ENCODE measurements around the gene IGF2BP1.
A peak's percentile ranks its signal among the peaks of the same experiment; 100 is the strongest.

Gene IGF2BP1

DNA sequence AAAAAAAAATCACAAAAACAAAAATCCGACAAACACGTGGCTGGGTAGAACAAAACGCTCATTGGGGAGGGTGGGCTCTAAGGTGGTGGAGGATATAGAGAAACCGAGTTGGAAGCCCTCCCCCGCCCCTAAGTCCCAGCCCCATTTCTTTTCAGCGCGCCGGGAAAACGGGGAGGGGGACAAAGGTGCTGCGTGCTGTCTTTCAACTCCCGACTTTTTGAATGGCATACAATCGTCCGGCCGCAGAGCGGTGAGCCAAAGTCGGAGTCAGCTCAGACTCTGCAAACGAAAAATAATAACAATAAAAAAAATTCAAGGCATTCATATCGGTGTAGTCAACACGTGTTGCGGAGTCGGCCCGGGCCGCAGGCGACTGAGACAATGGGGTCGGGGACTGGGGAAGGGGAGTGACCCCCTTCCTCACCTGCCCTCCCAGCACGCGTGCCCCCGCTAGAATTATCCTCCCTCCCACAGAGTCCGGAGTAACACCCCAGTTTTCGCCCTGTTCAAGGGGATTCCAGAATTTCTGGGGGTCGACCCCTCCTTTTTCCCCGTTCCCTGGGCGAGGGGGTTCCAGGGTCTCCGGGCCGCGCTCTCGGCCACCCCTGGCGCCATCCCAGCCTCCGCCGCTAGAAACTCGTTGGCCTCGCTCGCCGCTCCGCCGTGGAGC is 1.7 kb upstream of the IGF2BP1 start:
- Histone ChIP-seq H3K27me3 (ENCODE audit: control insufficient read depth in 2 of 2, insufficient read depth in 2 of 2, low read length in 2 of 2) (peaks cover 75 to 83% of the 10 kb centered on the region in 2 donors), H3K9ac (ENCODE audit: low read depth in 1 of 2, low read length in 2 of 2) (no peak overlapping the region), H3K4me1 (ENCODE audit: control insufficient read depth in 2 of 2, insufficient read depth in 2 of 2, low read length in 2 of 2) (peaks cover 9 to 14% of the 10 kb centered on the region in 2 donors), H3K4me3 (ENCODE audit: low read length in 2 of 2) (no peak overlapping the region), H3K9me3 (ENCODE audit: control insufficient read depth in 2 of 2, low read length in 2 of 2) (no peaks in the 10 kb centered on the region), H3K36me3 (ENCODE audit: control insufficient read depth in 2 of 2, insufficient read depth in 2 of 2, low read length in 2 of 2) (no peaks in the 10 kb centered on the region), H3K27ac (ENCODE audit: low read depth in 2 of 2, low read length in 2 of 2) (no peak overlapping the region)

DNA sequence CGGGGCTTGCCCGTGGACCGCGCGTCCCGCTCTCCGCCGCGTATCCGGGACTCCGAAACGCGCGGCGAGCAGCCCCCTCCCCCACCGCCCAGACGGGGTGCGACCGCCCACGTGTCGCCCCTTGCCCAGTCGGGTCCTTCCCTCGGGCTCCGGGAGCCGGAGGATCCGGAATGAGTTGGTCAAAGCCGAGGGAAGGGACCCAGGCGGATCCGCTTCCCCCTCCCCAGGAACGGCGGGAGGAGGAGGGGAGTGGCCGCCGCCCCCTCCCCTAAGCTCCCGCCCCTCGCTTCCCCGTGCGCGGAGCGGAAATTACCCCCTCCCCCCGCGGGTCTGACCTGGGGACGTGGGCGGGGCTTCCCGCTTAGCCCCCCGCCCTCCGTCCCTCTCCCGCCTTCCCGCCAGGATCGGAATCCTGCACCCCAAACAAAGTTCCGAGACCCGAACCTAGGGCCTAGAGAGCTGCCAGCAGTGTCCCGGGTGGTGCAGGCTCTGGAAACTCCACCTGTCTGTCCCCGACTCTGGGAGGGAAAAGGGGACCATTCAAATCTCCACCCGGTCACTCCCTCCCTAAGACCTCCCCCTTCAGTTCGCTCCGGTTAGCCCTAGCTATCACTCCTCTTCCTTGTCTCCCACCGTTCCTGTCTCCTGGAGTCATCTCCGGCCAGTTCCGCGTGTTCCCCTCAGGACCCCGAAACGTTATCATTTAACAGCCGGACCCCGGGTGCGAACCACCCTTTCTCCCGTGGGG is 1.0 kb upstream of the IGF2BP1 start:
- H3K4me3 ChIP-seq (ENCODE audit: low read length in 2 of 2) = no peak overlapping the region
- H3K27me3 ChIP-seq (ENCODE audit: control insufficient read depth in 2 of 2, insufficient read depth in 2 of 2, low read length in 2 of 2) = peaks cover 76 to 84% of the 10 kb centered on the region in 2 donors
- no peak overlapping the region for H3K9ac ChIP-seq (ENCODE audit: low read depth in 1 of 2, low read length in 2 of 2)
- H3K27ac ChIP-seq (ENCODE audit: low read depth in 2 of 2, low read length in 2 of 2) = no peak overlapping the region
- H3K4me1 ChIP-seq (ENCODE audit: control insufficient read depth in 2 of 2, insufficient read depth in 2 of 2, low read length in 2 of 2) = peaks cover 9 to 14% of the 10 kb centered on the region in 2 donors
- H3K36me3 ChIP-seq (ENCODE audit: control insufficient read depth in 2 of 2, insufficient read depth in 2 of 2, low read length in 2 of 2) = no peaks in the 10 kb centered on the region
- no peaks in the 10 kb centered on the region for H3K9me3 ChIP-seq (ENCODE audit: control insufficient read depth in 2 of 2, low read length in 2 of 2)

DNA sequence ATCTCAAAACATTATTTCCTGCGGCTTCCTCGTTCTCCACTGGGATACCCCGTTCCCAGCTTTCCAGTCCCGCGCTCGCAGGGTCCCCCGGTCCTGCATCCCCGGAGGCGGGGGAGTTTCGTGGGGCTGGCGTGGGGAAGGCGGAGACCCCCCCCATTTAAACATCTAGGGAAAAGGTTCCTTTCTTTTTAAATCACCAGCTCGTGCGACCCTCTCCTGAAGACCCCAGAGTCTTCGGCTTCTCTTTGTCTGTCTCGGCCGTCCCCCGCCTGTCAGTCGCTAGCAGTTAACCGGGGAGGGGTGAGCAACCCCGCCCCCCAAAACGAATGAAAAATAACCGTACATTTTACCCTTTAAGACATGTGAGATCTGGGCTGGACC is 473 bp upstream of the IGF2BP1 start:
- Histone ChIP-seq H3K4me3 (ENCODE audit: low read length in 2 of 2) (no peak overlapping the region), H3K4me1 (ENCODE audit: control insufficient read depth in 2 of 2, insufficient read depth in 2 of 2, low read length in 2 of 2) (peaks cover 9 to 14% of the 10 kb centered on the region in 2 donors), H3K27me3 (ENCODE audit: control insufficient read depth in 2 of 2, insufficient read depth in 2 of 2, low read length in 2 of 2) (peaks cover 78 to 86% of the 10 kb centered on the region in 2 donors), H3K9ac (ENCODE audit: low read depth in 1 of 2, low read length in 2 of 2) (no peak overlapping the region), H3K36me3 (ENCODE audit: control insufficient read depth in 2 of 2, insufficient read depth in 2 of 2, low read length in 2 of 2) (no peaks in the 10 kb centered on the region), H3K9me3 (ENCODE audit: control insufficient read depth in 2 of 2, low read length in 2 of 2) (no peaks in the 10 kb centered on the region), H3K27ac (ENCODE audit: low read depth in 2 of 2, low read length in 2 of 2) (no peak overlapping the region)

DNA sequence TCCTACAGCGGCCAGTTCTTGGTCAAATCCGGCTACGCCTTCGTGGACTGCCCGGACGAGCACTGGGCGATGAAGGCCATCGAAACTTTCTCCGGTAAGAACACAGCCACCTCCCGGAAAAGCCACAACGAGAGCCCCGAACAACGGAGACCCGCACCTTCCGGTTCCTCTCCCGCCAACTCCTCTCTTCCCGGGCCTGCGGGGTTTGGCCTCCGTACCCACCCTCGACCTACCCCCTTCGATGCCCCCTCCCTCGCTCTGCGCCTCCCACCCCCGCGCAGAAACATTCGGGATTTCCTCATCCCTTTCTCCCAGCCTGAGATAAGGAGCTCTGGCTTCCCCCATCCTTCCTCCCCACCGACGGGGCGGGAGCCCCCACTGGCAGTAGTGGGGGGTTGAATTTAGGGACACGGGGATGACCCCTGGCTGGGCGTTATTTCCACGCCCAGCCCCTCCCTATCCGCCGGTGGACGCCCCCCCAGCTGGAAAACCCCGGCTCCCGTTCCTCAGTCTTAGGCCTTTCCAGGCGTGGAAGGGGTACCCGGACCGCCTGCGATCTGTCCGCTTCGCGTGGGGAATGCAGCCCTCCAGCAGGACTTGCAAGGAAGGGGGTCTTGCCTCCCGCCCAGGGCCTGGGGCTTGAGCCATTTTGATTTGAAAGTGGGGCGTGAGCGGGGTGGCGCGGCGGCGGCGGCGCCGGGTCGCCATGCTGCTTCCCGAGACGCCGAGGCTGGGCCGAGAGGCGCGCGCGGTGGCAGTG is 822 bp downstream of the IGF2BP1 start:
- Histone ChIP-seq H3K36me3 (ENCODE audit: control insufficient read depth in 2 of 2, insufficient read depth in 2 of 2, low read length in 2 of 2) (no peaks in the 10 kb centered on the region), H3K27me3 (ENCODE audit: control insufficient read depth in 2 of 2, insufficient read depth in 2 of 2, low read length in 2 of 2) (peaks cover 76 to 86% of the 10 kb centered on the region in 2 donors), H3K27ac (ENCODE audit: low read depth in 2 of 2, low read length in 2 of 2) (no peak overlapping the region), H3K4me3 (ENCODE audit: low read length in 2 of 2) (peak overlapping the region; percentile 9 to 48), H3K9ac (ENCODE audit: low read depth in 1 of 2, low read length in 2 of 2) (no peak overlapping the region), H3K9me3 (ENCODE audit: control insufficient read depth in 2 of 2, low read length in 2 of 2) (no peaks in the 10 kb centered on the region), H3K4me1 (ENCODE audit: control insufficient read depth in 2 of 2, insufficient read depth in 2 of 2, low read length in 2 of 2) (peaks cover 9 to 14% of the 10 kb centered on the region in 2 donors)

DNA sequence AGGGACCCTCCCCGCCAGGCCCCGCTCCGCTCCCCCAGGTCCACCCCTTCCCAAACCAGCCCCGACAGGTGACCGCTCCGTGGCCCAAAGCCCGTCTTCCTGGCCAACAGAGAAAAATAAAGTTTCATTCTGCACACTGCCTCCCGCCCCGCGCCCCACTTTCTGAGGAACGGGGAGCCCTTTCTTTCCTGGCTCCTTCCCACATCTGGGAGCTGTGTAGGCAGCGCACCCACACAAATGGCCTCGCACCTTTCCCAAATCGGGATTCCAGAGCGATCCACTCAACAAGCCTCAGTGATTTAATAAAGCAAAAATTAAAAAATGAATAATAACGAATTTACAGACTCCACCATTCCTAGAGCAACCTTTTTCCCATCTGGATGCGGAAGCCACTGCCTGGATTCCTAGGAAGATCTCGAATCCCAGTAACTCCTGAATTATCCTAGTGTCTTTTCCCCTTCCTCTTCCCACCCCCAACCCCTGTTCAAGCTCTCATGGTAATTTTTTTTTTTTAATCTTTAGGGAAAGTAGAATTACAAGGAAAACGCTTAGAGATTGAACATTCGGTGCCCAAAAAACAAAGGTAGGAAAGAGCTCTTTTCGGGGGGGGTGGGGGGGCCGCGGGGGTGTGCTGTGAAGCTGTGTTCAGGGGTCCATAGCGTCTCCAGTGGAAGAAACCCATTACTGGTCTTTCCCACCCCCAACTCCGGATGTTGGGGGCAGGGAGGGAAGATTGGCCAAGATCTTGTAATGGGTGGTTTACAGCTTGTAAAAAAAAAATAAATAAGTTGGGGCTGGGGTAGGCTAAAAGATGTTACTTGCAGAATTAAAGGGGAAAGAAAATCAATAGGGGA is 1.6 kb downstream of the IGF2BP1 start:
- H3K4me1 ChIP-seq (ENCODE audit: control insufficient read depth in 2 of 2, insufficient read depth in 2 of 2, low read length in 2 of 2) = peaks cover 9 to 14% of the 10 kb centered on the region in 2 donors
- H3K9ac ChIP-seq (ENCODE audit: low read depth in 1 of 2, low read length in 2 of 2) = no peak overlapping the region
- no peak overlapping the region for H3K4me3 ChIP-seq (ENCODE audit: low read length in 2 of 2)
- no peaks in the 10 kb centered on the region for H3K9me3 ChIP-seq (ENCODE audit: control insufficient read depth in 2 of 2, low read length in 2 of 2)
- H3K27me3 ChIP-seq (ENCODE audit: control insufficient read depth in 2 of 2, insufficient read depth in 2 of 2, low read length in 2 of 2) = peaks cover 78 to 95% of the 10 kb centered on the region in 2 donors
- H3K27ac ChIP-seq (ENCODE audit: low read depth in 2 of 2, low read length in 2 of 2) = no peak overlapping the region
- no peaks in the 10 kb centered on the region for H3K36me3 ChIP-seq (ENCODE audit: control insufficient read depth in 2 of 2, insufficient read depth in 2 of 2, low read length in 2 of 2)

DNA sequence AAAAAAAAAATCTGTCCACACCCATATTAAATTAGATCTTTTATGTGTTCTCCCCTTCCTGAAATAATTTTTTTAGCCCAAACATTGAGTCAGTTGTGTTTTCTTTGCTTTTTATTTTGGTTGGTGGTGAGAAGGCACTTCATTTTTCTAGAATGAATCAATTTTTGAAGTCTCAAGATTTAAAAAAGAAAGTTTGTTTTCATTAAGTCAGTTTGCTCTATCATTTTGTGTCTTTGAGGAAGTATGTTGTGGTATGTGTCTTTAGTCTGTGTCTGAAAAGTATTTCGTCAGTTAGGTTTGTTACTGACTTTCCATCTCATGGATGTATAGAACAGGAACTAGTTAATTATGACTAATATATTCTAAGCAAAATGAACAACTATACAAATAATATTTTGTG is 3.8 kb downstream of the IGF2BP1 start:
- Histone ChIP-seq H3K27me3 (ENCODE audit: control insufficient read depth in 2 of 2, insufficient read depth in 2 of 2, low read length in 2 of 2) (peaks cover 75 to 96% of the 10 kb centered on the region in 2 donors), H3K36me3 (ENCODE audit: control insufficient read depth in 2 of 2, insufficient read depth in 2 of 2, low read length in 2 of 2) (no peaks in the 10 kb centered on the region), H3K27ac (ENCODE audit: low read depth in 2 of 2, low read length in 2 of 2) (no peak overlapping the region), H3K4me1 (ENCODE audit: control insufficient read depth in 2 of 2, insufficient read depth in 2 of 2, low read length in 2 of 2) (peaks cover 9 to 12% of the 10 kb centered on the region in 2 donors), H3K9me3 (ENCODE audit: control insufficient read depth in 2 of 2, low read length in 2 of 2) (no peaks in the 10 kb centered on the region), H3K4me3 (ENCODE audit: low read length in 2 of 2) (no peak overlapping the region), H3K9ac (ENCODE audit: low read depth in 1 of 2, low read length in 2 of 2) (no peak overlapping the region)

DNA sequence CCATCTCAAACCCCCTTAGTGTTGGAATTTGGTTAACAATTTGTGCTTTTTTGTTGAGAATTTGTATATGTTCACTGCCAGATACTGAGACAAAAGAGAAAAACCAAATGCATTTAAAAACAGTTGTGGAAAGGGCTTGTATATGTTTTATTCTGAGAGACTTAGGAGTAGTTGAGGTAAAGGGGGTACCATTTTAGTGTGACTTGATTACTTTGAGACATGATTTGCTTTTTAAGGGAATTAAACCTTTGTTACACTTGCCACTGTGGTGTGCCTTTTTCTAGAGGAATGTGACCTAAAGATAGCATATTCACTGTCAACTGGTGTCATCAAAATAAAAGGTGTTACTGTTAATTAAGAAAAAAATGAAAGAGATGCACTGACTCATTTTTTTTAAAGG is 4.5 kb downstream of the IGF2BP1 start:
- H3K27me3 ChIP-seq (ENCODE audit: control insufficient read depth in 2 of 2, insufficient read depth in 2 of 2, low read length in 2 of 2) = peaks cover 76 to 96% of the 10 kb centered on the region in 2 donors
- no peak overlapping the region for H3K4me3 ChIP-seq (ENCODE audit: low read length in 2 of 2)
- H3K36me3 ChIP-seq (ENCODE audit: control insufficient read depth in 2 of 2, insufficient read depth in 2 of 2, low read length in 2 of 2) = no peaks in the 10 kb centered on the region
- H3K9me3 ChIP-seq (ENCODE audit: control insufficient read depth in 2 of 2, low read length in 2 of 2) = no peaks in the 10 kb centered on the region
- H3K27ac ChIP-seq (ENCODE audit: low read depth in 2 of 2, low read length in 2 of 2) = no peak overlapping the region
- no peak overlapping the region for H3K9ac ChIP-seq (ENCODE audit: low read depth in 1 of 2, low read length in 2 of 2)
- H3K4me1 ChIP-seq (ENCODE audit: control insufficient read depth in 2 of 2, insufficient read depth in 2 of 2, low read length in 2 of 2) = peaks cover 6 to 7% of the 10 kb centered on the region in 2 donors

DNA sequence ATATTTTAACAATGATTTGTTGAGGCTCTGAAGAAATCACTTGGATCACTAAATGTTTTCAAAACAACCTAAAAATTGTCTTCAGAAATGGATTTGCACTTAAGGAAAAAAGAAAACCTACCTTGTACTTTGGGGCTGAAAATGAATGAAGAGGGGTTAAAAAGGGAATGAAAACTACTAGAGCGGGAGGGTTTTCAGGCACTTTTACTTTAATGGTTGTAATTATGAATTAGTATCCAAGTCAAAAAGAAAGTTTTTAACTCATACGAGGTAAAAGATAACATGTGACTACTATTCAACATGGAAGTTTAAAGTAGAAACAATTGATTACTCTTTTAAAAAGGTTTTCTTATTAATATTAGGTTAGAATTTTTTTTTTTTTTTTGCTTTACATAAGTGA is 5.1 kb downstream of the IGF2BP1 start:
- H3K27ac ChIP-seq (ENCODE audit: low read depth in 2 of 2, low read length in 2 of 2) = no peak overlapping the region
- no peaks in the 10 kb centered on the region for H3K9me3 ChIP-seq (ENCODE audit: control insufficient read depth in 2 of 2, low read length in 2 of 2)
- peaks cover 81 to 97% of the 10 kb centered on the region in 2 donors for H3K27me3 ChIP-seq (ENCODE audit: control insufficient read depth in 2 of 2, insufficient read depth in 2 of 2, low read length in 2 of 2)
- H3K4me1 ChIP-seq (ENCODE audit: control insufficient read depth in 2 of 2, insufficient read depth in 2 of 2, low read length in 2 of 2) = peaks cover 5 to 6% of the 10 kb centered on the region in 2 donors
- no peak overlapping the region for H3K4me3 ChIP-seq (ENCODE audit: low read length in 2 of 2)
- no peak overlapping the region for H3K9ac ChIP-seq (ENCODE audit: low read depth in 1 of 2, low read length in 2 of 2)
- no peaks in the 10 kb centered on the region for H3K36me3 ChIP-seq (ENCODE audit: control insufficient read depth in 2 of 2, insufficient read depth in 2 of 2, low read length in 2 of 2)

DNA sequence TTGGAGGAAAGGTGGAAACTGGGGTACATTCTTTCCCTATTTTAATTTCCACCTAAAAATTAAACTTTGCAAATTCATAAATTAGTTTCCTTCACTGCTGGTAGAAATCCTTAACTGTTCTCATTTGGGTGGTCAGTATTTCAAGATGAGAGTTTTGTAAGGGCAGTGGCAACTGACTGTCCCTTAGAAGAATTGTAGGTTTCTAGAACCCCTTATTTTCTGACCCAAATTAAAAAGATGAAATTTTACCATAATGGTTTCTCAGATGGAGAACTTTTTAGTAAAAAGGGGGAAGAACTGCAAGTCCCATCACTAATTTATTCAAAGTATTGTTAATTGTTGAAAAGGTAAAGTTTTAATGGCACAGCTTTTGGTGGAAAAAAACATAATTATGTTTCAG is 5.6 kb downstream of the IGF2BP1 start:
- H3K27me3 ChIP-seq (ENCODE audit: control insufficient read depth in 2 of 2, insufficient read depth in 2 of 2, low read length in 2 of 2) = peaks cover 80 to 96% of the 10 kb centered on the region in 2 donors
- H3K9ac ChIP-seq (ENCODE audit: low read depth in 1 of 2, low read length in 2 of 2) = no peak overlapping the region
- H3K27ac ChIP-seq (ENCODE audit: low read depth in 2 of 2, low read length in 2 of 2) = no peak overlapping the region
- peaks cover under 1 to 1% of the 10 kb centered on the region in 2 donors for H3K4me1 ChIP-seq (ENCODE audit: control insufficient read depth in 2 of 2, insufficient read depth in 2 of 2, low read length in 2 of 2)
- H3K36me3 ChIP-seq (ENCODE audit: control insufficient read depth in 2 of 2, insufficient read depth in 2 of 2, low read length in 2 of 2) = no peaks in the 10 kb centered on the region
- H3K9me3 ChIP-seq (ENCODE audit: control insufficient read depth in 2 of 2, low read length in 2 of 2) = no peaks in the 10 kb centered on the region
- H3K4me3 ChIP-seq (ENCODE audit: low read length in 2 of 2) = no peak overlapping the region
